GM12878 (cell line): ENCODE data around the gene NUDCD3. TPM values are rescaled to one million over a fixed set of nuclear protein-coding genes. Genes with fewer than 3 reads are reported as not detected.

ENCODE experiments used
- ATAC-seq: fragments of 200-7000 bp; cut with Tn5 transposase; 3 replicates; pipeline ENCODE4 v1.9.1; 2020; ENCODE audit warnings: mild to moderate bottlenecking, moderate library complexity
- BruUV-seq: library from RNA; stranded (reverse); fragments of 400-500 nt; replicated peaks from 2 replicates; lab custom pipeline; 2021; lab: Mats Ljungman, UMichigan
- CTCF ChIA-PET: fragments of 300-600 bp; sonication (Branson Sonifier 250); formaldehyde crosslinking; extraction: SDS; loops from one replicate; lab custom pipeline; 2021; ENCODE audit warnings: inconsistent platforms; lab: Yijun Ruan, JAX
- POLR2A ChIA-PET: fragments of 350-600 bp; formaldehyde crosslinking; extraction: SDS; loops from one replicate; lab custom pipeline; 2021; ENCODE audit warnings: inconsistent platforms; lab: Charles Lee
- RAD21 ChIA-PET: fragments of 300-600 bp; sonication (Branson Sonifier 250); formaldehyde crosslinking; loops from one replicate; lab custom pipeline; 2023; ENCODE audit warnings: antibody characterized with exemption; ENCODE audit not compliant: unreplicated experiment; lab: Charles Lee
- SMC1A ChIA-PET: fragments of 300-600 bp; sonication (Branson Sonifier 250); formaldehyde crosslinking; loops from one replicate; lab custom pipeline; 2023; ENCODE audit not compliant: unreplicated experiment, uncharacterized antibody; lab: Charles Lee
- DNase-seq: peaks from one replicate; pipeline ENCODE4 v3.0.0-alpha.2; 2011; ENCODE audit warnings: low read depth, low spot score
- FAIRE-seq: peaks from 3 replicates; lab custom pipeline; 2011; peaks lifted over from hg19 to GRCh38; lab: Jason Lieb, UNC
- H2AFZ ChIP-seq: 2 replicates; pipeline ENCODE4 v1.6.0; 2011; ENCODE audit warnings: low read depth, low read length, control low read depth; ENCODE audit not compliant: control insufficient read depth
- H3K27ac ChIP-seq: 2 replicates; pipeline ENCODE4 v1.5.1; 2011; ENCODE audit warnings: control low read depth; ENCODE audit not compliant: control insufficient read depth, insufficient read depth
- H3K27me3 ChIP-seq, 2 experiments: replicated peaks in 1 of 2; 2 replicates each; pipeline versions ENCODE4 v1.6.0 to v1.6.1; 2011; ENCODE audit warnings: low read length in 1 of 2; ENCODE audit not compliant: control insufficient read depth in 2 of 2, insufficient read depth in 2 of 2
- H3K36me3 ChIP-seq, 2 experiments: 2 replicates each; pipeline ENCODE4 v1.5.1; 2011; ENCODE audit warnings: low read length in 1 of 2; ENCODE audit not compliant: control insufficient read depth in 2 of 2, insufficient read depth in 2 of 2
- H3K4me1 ChIP-seq: 2 replicates; pipeline ENCODE4 v1.6.1; 2011; ENCODE audit warnings: mild to moderate bottlenecking, low read length, moderate library complexity, mixed read lengths; ENCODE audit not compliant: control insufficient read depth, insufficient read depth
- H3K4me2 ChIP-seq: 2 replicates; pipeline ENCODE4 v1.6.0; 2011; ENCODE audit warnings: control low read depth; ENCODE audit not compliant: control insufficient read depth, insufficient read depth
- H3K4me3 ChIP-seq: fragments of 200-600 bp; sonication (generic); 2 replicates; pipeline ENCODE4 v1.5.1; 2016
- H3K79me2 ChIP-seq: 2 replicates; pipeline ENCODE4 v1.6.0; 2011; ENCODE audit warnings: low read length; ENCODE audit not compliant: control insufficient read depth, insufficient read depth
- H3K9ac ChIP-seq: 2 replicates; pipeline ENCODE4 v1.8.0; 2011; ENCODE audit warnings: low read length, control low read depth, mixed read lengths; ENCODE audit not compliant: control insufficient read depth, insufficient read depth
- H3K9me3 ChIP-seq: replicated peaks from 3 replicates; pipeline ENCODE4 v1.5.1; 2011; ENCODE audit warnings: mild to moderate bottlenecking, low read length; ENCODE audit not compliant: control insufficient read depth, insufficient read depth
- H4K20me1 ChIP-seq: 2 replicates; pipeline ENCODE4 v1.6.0; 2011; ENCODE audit not compliant: control insufficient read depth, insufficient read depth
- CEBPB ChIP-seq, 2 experiments: fragments of 150-350 bp in 1 of 2; IDR thresholded peaks; 2 replicates each; pipeline ENCODE4 v1.6.1; 2012 to 2014; ENCODE audit warnings: low read depth in 2 of 2, low read length in 2 of 2, borderline replicate concordance in 1 of 2, inconsistent platforms in 1 of 2
- GABPA ChIP-seq: IDR thresholded peaks from 2 replicates; pipeline ENCODE4 v1.6.1; 2014; ENCODE audit warnings: antibody characterized with exemption, low read depth, mild to moderate bottlenecking, inconsistent platforms
- HDAC2 ChIP-seq: fragments of 200-600 bp; sonication (generic); IDR thresholded peaks from 2 replicates; pipeline ENCODE4 v1.6.1; 2017
- NFIC ChIP-seq: IDR thresholded peaks from 2 replicates; pipeline ENCODE4 v1.6.1; 2012; ENCODE audit warnings: low read depth, mild to moderate bottlenecking, inconsistent platforms, low read length, moderate library complexity
- NR2F1 ChIP-seq: fragments of 450-650 bp; conservative IDR thresholded peaks from 2 replicates; pipeline ENCODE4 v1.6.1; 2017; ENCODE audit warnings: mild to moderate bottlenecking
- NRF1 ChIP-seq: conservative IDR thresholded peaks from 2 replicates; pipeline ENCODE4 v1.6.1; 2011; ENCODE audit warnings: mild to moderate bottlenecking, low read depth, low read length, improper control_type of control experiment
- STAT3 ChIP-seq: IDR thresholded peaks from 2 replicates; pipeline ENCODE4 v1.6.1; 2011; ENCODE audit warnings: low read depth, low read length, improper control_type of control experiment
- TCF12 ChIP-seq: IDR thresholded peaks from 2 replicates; pipeline ENCODE4 v1.6.1; 2011; ENCODE audit warnings: low read depth, mild to moderate bottlenecking, low read length
- WGBS: methylation state at CpG from one replicate; pipeline ENCODE4 v1.1.6; 2016; ENCODE audit warnings: low lambda C conversion rate; ENCODE audit not compliant: insufficient replicate concordance, insufficient coverage; ENCODE audit errors: missing lambda C conversion rate; 5-methylcytosine and 5-hydroxymethylcytosine counted together
- in situ Hi-C: fragments of 300-500 bp; cut with MboI; formaldehyde crosslinking; loops from 9 replicates; pipeline ENCODE4 v1.14.3; 2018; ENCODE audit warnings: mixed read lengths
- intact Hi-C: fragments of 100-400 bp; cut with micrococcal nuclease; formaldehyde crosslinking; loops from one replicate; pipeline ENCODE4 v1.14.2; 2022; ENCODE audit not compliant: unreplicated experiment
- polyA plus RNA-seq, 11 experiments: library from polyadenylated mRNA; depleted of rRNA in 4 of 11; unstranded in 6 of 11; stranded (reverse) in 5 of 11; fragments of >200 nt; fragmentation: Nextera tagmentation in 4 of 11; fragmentation: Illumina TruSeq in 1 of 11; extraction: Ambion mirVana in 4 of 11; extraction: Trizol in 1 of 11; gene quantifications; 1 replicate in 1 of 11; 2 replicates in 10 of 11; pipeline versions ENCODE4 v1.2.1 to v1.2.3, GENCODE V29; 2011 to 2016; ENCODE audit warnings: inconsistent platforms in 2 of 11, missing spikeins in 2 of 11, low read depth in 1 of 11
- total RNA-seq, 4 experiments: library from RNA; depleted of rRNA in 3 of 4; stranded (reverse); fragments of >200 nt in 3 of 4; fragmentation: Illumina TruSeq in 1 of 4; extraction: Trizol in 1 of 4; gene quantifications; 2 replicates each; pipeline versions ENCODE4 v1.2.1 to v1.2.3, GENCODE V29; 2013 to 2021
- TF ChIP-seq, protein P1 (sequence below): fragments of 450-650 bp; IDR thresholded peaks from 2 replicates; pipeline ENCODE4 v1.6.1; 2016; ENCODE audit warnings: mild to moderate bottlenecking
- TF ChIP-seq, protein P2 (sequence below): IDR thresholded peaks from 2 replicates; pipeline ENCODE4 v1.6.1; 2012; ENCODE audit warnings: low read depth, low read length, improper control_type of control experiment
- TF ChIP-seq, protein P3 (sequence below): fragments of 450-650 bp; IDR thresholded peaks from 2 replicates; pipeline ENCODE4 v1.6.1; 2017; ENCODE audit warnings: borderline replicate concordance
- TF ChIP-seq, protein P4 (sequence below): IDR thresholded peaks from 2 replicates; pipeline ENCODE4 v1.6.1; 2011; ENCODE audit warnings: borderline replicate concordance, low read depth, mild to moderate bottlenecking, moderate library complexity, low read length; ENCODE audit not compliant: insufficient read depth, poor library complexity, severe bottlenecking
- TF ChIP-seq, protein P5 (sequence below): fragments of 450-650 bp; IDR thresholded peaks from 2 replicates; pipeline ENCODE4 v1.6.1; 2017; ENCODE audit warnings: mild to moderate bottlenecking, low read depth, inconsistent platforms; ENCODE audit not compliant: poor library complexity, severe bottlenecking

Gene NUDCD3
- total and polyA plus RNA-seq, 10 of the 15 experiments (the other 5 are each of a cell fraction or from before 2014, with no cell fraction given), result 25.0 to 89.8 (median 46.4) TPM

DNA sequence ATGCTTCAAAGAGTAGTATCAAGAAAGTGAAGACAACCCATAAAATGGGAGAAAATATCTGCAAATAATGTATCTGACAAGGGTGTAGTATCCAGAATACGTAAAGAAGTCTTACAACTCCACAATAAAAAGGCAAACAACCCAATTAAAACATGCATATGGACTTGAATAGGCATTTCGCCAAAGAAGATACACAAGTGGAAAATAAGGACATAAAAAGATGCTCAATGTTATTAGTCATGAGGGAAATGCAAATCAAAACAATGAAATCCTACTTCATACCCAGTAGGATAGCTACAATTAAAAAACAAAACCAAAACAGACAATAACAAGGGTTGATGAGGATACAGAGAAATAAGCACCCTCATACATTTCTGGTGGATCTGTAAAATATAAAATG is 79.2 kb downstream of the NUDCD3 start (continued):
- TF ChIP-seq, protein P1, sequence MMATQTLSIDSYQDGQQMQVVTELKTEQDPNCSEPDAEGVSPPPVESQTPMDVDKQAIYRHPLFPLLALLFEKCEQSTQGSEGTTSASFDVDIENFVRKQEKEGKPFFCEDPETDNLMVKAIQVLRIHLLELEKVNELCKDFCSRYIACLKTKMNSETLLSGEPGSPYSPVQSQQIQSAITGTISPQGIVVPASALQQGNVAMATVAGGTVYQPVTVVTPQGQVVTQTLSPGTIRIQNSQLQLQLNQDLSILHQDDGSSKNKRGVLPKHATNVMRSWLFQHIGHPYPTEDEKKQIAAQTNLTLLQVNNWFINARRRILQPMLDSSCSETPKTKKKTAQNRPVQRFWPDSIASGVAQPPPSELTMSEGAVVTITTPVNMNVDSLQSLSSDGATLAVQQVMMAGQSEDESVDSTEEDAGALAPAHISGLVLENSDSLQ, result no peak
- TF ChIP-seq, protein P2, sequence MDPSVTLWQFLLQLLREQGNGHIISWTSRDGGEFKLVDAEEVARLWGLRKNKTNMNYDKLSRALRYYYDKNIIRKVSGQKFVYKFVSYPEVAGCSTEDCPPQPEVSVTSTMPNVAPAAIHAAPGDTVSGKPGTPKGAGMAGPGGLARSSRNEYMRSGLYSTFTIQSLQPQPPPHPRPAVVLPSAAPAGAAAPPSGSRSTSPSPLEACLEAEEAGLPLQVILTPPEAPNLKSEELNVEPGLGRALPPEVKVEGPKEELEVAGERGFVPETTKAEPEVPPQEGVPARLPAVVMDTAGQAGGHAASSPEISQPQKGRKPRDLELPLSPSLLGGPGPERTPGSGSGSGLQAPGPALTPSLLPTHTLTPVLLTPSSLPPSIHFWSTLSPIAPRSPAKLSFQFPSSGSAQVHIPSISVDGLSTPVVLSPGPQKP, result no peak
- TF ChIP-seq TCF12 (no peak), NFIC (no peak), NRF1 (no peak), STAT3 (no peak), HDAC2 (no peak), CEBPB (IDR thresholded peaks at IDR 0.05; ENCODE audit: borderline replicate concordance in 1 of 2, low read depth in 2 of 2, low read length in 2 of 2) (no peak)

DNA sequence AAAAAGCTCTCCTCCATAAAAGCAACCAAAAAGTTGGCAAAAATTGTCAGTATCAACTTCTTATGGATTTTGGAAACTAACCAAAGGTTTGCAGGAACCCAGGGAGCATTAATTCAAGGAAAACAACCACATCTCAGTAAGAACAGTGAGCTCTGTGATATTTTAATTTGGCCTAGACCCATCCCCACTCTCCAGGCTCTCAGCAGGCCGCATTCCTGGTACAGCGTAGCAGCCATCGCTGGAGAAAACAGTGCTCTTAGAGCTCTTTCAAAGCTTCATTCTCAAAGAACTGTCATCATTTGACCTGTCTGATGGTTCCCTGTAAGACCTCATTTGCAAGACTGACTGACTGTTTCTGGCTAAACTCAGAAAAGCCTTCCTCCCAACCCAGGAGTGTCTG is 81.9 kb downstream of the NUDCD3 start:
- Histone ChIP-seq H3K9me3 (peaks cover 3% of the 10 kb centered on the region; the same call in 2 of the 3 replicates), H4K20me1 (no peaks in the 10 kb centered on the region), H3K27ac (no peak overlapping the region), H3K9ac (no peak overlapping the region), H2AFZ (no peak overlapping the region), H3K4me3 (no peak overlapping the region), H3K4me1 (no peaks in the 10 kb centered on the region), H3K4me2 (no peak overlapping the region), H3K79me2 (no peaks in the 10 kb centered on the region; the same call in 1 of the 2 replicates), H3K27me3 (no peaks in the 10 kb centered on the region), H3K36me3 (peaks cover 11 to 17% of the 10 kb centered on the region in 2 experiments)
- WGBS, result 96% methylated on average over 3 of the region's 3 CpGs
- CTCF ChIA-PET, result interaction anchor here (0.7 to 1.2 kb wide), 6 partner anchors 9 to 168 kb away, joined by 3 to 5 read pairs (median 3); no protein-coding TSS in a partner anchor
- in situ Hi-C loops (no loop called here), intact Hi-C loops (no loop called here)
- RAD21 ChIA-PET, result interaction anchor here (0.5 to 1.3 kb wide), 2 partner anchors 68 to 517 kb away, joined by 3 read pairs; no protein-coding TSS in a partner anchor
- no peak for ATAC-seq
- POLR2A ChIA-PET, result interaction anchor here (0.6 kb wide), 2 partner anchors 207 to 580 kb away, joined by 3 to 4 read pairs; partner anchors contain the start of gene YKT6
- no peak for FAIRE-seq
- BruUV-seq, result no TSS peak
- DNase-seq, result no peak
- SMC1A ChIA-PET, result interaction anchor here (0.8 to 2.5 kb wide), 3 partner anchors 14 to 105 kb away, joined by 3 to 11 read pairs (median 3); no protein-coding TSS in a partner anchor
- TF ChIP-seq, protein P3, sequence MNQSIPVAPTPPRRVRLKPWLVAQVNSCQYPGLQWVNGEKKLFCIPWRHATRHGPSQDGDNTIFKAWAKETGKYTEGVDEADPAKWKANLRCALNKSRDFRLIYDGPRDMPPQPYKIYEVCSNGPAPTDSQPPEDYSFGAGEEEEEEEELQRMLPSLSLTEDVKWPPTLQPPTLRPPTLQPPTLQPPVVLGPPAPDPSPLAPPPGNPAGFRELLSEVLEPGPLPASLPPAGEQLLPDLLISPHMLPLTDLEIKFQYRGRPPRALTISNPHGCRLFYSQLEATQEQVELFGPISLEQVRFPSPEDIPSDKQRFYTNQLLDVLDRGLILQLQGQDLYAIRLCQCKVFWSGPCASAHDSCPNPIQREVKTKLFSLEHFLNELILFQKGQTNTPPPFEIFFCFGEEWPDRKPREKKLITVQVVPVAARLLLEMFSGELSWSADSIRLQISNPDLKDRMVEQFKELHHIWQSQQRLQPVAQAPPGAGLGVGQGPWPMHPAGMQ, result no peak
- TF ChIP-seq GABPA (no peak), NR2F1 (no peak)
- TF ChIP-seq, protein P4, sequence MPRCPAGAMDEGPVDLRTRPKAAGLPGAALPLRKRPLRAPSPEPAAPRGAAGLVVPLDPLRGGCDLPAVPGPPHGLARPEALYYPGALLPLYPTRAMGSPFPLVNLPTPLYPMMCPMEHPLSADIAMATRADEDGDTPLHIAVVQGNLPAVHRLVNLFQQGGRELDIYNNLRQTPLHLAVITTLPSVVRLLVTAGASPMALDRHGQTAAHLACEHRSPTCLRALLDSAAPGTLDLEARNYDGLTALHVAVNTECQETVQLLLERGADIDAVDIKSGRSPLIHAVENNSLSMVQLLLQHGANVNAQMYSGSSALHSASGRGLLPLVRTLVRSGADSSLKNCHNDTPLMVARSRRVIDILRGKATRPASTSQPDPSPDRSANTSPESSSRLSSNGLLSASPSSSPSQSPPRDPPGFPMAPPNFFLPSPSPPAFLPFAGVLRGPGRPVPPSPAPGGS, result no peak
- TF ChIP-seq, protein P5, sequence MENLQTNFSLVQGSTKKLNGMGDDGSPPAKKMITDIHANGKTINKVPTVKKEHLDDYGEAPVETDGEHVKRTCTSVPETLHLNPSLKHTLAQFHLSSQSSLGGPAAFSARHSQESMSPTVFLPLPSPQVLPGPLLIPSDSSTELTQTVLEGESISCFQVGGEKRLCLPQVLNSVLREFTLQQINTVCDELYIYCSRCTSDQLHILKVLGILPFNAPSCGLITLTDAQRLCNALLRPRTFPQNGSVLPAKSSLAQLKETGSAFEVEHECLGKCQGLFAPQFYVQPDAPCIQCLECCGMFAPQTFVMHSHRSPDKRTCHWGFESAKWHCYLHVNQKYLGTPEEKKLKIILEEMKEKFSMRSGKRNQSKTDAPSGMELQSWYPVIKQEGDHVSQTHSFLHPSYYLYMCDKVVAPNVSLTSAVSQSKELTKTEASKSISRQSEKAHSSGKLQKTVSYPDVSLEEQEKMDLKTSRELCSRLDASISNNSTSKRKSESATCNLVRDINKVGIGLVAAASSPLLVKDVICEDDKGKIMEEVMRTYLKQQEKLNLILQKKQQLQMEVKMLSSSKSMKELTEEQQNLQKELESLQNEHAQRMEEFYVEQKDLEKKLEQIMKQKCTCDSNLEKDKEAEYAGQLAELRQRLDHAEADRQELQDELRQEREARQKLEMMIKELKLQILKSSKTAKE, result no peak
